Activated CD8-positive, alpha-beta memory T cell treated with anti-CD3 and anti-CD28 coated beads, Interleukin-2, amount 10 ng/mL, durations not matched to agents 7 days and 5 days (primary cell): ENCODE measurements around the gene RTCA. TPM values are rescaled to one million over a fixed set of nuclear protein-coding genes. Genes with fewer than 3 reads are reported as not detected.
"Not testable (repeated sequence)": the region's sequence is repeated elsewhere in the genome, so short reads cannot be mapped to it uniquely, and the experiment has no call there.

Experiments used
- ATAC-seq: fragments of 150-1000 bp; cut with Tn5 transposase; one replicate; pipeline ENCODE4 v1.10.0; 2021; ENCODE audit warnings: moderate library complexity
- CTCF ChIA-PET: fragments of 350-600 bp; sonication (Branson Sonifier 250); formaldehyde crosslinking; loops from one replicate; lab custom pipeline; 2021; ENCODE audit warnings: antibody characterized with exemption; lab: Charles Lee
- DNase-seq: peaks from one replicate; pipeline ENCODE4 v3.0.0-alpha.2; 2020
- H3K27ac Mint-ChIP-seq: one replicate; pipeline ENCODE4 v1.8.0; 2021; ENCODE audit warnings: mild to moderate bottlenecking, mixed read lengths
- H3K27me3 Mint-ChIP-seq: one replicate; pipeline ENCODE4 v1.8.0; 2021; ENCODE audit warnings: mixed read lengths
- H3K36me3 Mint-ChIP-seq: one replicate; pipeline ENCODE4 v1.8.0; 2021; ENCODE audit warnings: mild to moderate bottlenecking, mixed read lengths
- H3K4me1 Mint-ChIP-seq: one replicate; pipeline ENCODE4 v1.8.0; 2021; ENCODE audit warnings: mixed read lengths
- H3K4me3 Mint-ChIP-seq: one replicate; pipeline ENCODE4 v1.8.0; 2021; ENCODE audit warnings: mild to moderate bottlenecking, moderate library complexity, mixed read lengths
- H3K9me3 Mint-ChIP-seq: one replicate; pipeline ENCODE4 v1.8.0; 2022; ENCODE audit warnings: low read depth, mixed read lengths
- total RNA-seq, 2 experiments: library from RNA; stranded (reverse); gene quantifications; one replicate each; pipeline ENCODE4 v1.2.3, GENCODE V29; 2021

The RTCA gene
- total RNA-seq, 2 experiments from 2014 or later, result 67.4 to 67.9 TPM

GRCh38 chr1:100267284-100267683 lies 1.3 kb downstream of the RTCA start:
- ATAC-seq, result no peak
- Mint-ChIP-seq H3K4me1 (peaks cover 44% of the 10 kb centered on the region), H3K27me3 (no peaks in the 10 kb centered on the region), H3K9me3 (no peaks in the 10 kb centered on the region), H3K4me3 (peak overlapping the region; percentile 94), H3K36me3 (peaks cover 55% of the 10 kb centered on the region), H3K27ac (peak overlapping the region; percentile 96)
- CTCF ChIA-PET, result interaction anchor here (1.0 to 3.3 kb wide), 8 partner anchors 16 to 501 kb away, joined by 3 to 21 read pairs (median 4); partner anchors contain the start of genes DBT and FRRS1
- no peak for DNase-seq

GRCh38 chr1:100268202-100268601 lies 2.2 kb downstream of the RTCA start:
- CTCF ChIA-PET, result interaction anchor here (0.8 to 2.9 kb wide), 5 partner anchors 15 to 191 kb away, joined by 3 to 7 read pairs (median 4); no protein-coding TSS in a partner anchor
- Mint-ChIP-seq H3K27me3 (no peaks in the 10 kb centered on the region), H3K9me3 (no peaks in the 10 kb centered on the region), H3K4me3 (peak overlapping the region; percentile 94), H3K4me1 (peaks cover 45% of the 10 kb centered on the region), H3K36me3 (peaks cover 51% of the 10 kb centered on the region), H3K27ac (peak overlapping the region; percentile 96)
- ATAC-seq, result no peak
- no peak for DNase-seq

- CTCF ChIA-PET, result interaction anchor here (1.1 to 2.3 kb wide), 2 partner anchors 8 to 183 kb away, joined by 3 to 5 read pairs; no protein-coding TSS in a partner anchor
- peaks cover 24% of the 10 kb centered on the region for H3K4me1 Mint-ChIP-seq
- H3K4me3 Mint-ChIP-seq, result no peak overlapping the region
- H3K27ac Mint-ChIP-seq, result no peak overlapping the region
- peaks cover 72% of the 10 kb centered on the region for H3K36me3 Mint-ChIP-seq
- H3K9me3 Mint-ChIP-seq, result no peaks in the 10 kb centered on the region
- peak; percentile 47 for ATAC-seq
- no peaks in the 10 kb centered on the region for H3K27me3 Mint-ChIP-seq
- DNase-seq, result no peak
These were observed 11.8 kb downstream of the RTCA start for GRCh38 chr1:100277866-100278265.

- H3K27me3 Mint-ChIP-seq, result no peaks in the 10 kb centered on the region
- CTCF ChIA-PET, result interaction anchor here (0.8 to 2.3 kb wide), 2 partner anchors 10 to 180 kb away, joined by 3 to 5 read pairs; no protein-coding TSS in a partner anchor
- H3K4me1 Mint-ChIP-seq, result peaks cover 20% of the 10 kb centered on the region
- no peak overlapping the region for H3K4me3 Mint-ChIP-seq
- no peak for ATAC-seq
- no peak overlapping the region for H3K27ac Mint-ChIP-seq
- no peak for DNase-seq
- H3K36me3 Mint-ChIP-seq, result peaks cover 67% of the 10 kb centered on the region
- no peaks in the 10 kb centered on the region for H3K9me3 Mint-ChIP-seq
These were observed 13.4 kb downstream of the RTCA start for GRCh38 chr1:100279358-100279923.

GRCh38 chr1:100279954-100280682 lies 14.1 kb downstream of the RTCA start:
- CTCF ChIA-PET, result interaction anchor here (0.8 kb wide), 1 partner anchor 179 kb away, joined by 3 read pairs; no protein-coding TSS in a partner anchor
- no peak for ATAC-seq
- H3K9me3 Mint-ChIP-seq, result no peaks in the 10 kb centered on the region
- H3K27ac Mint-ChIP-seq, result no peak overlapping the region
- H3K4me3 Mint-ChIP-seq, result no peak overlapping the region
- peaks cover 66% of the 10 kb centered on the region for H3K36me3 Mint-ChIP-seq
- no peaks in the 10 kb centered on the region for H3K27me3 Mint-ChIP-seq
- DNase-seq, result no peak
- H3K4me1 Mint-ChIP-seq, result peaks cover 18% of the 10 kb centered on the region

GRCh38 chr1:100284591-100284990 lies 18.6 kb downstream of the RTCA start:
- H3K27me3 Mint-ChIP-seq, result no peaks in the 10 kb centered on the region
- DNase-seq (no peak), ATAC-seq (no peak)
- H3K27ac Mint-ChIP-seq, result no peak overlapping the region
- peaks cover 11% of the 10 kb centered on the region for H3K4me1 Mint-ChIP-seq
- H3K9me3 Mint-ChIP-seq, result no peaks in the 10 kb centered on the region
- H3K4me3 Mint-ChIP-seq, result no peak overlapping the region
- H3K36me3 Mint-ChIP-seq, result peaks cover 48% of the 10 kb centered on the region
- CTCF ChIA-PET, result no interaction called here

- CTCF ChIA-PET, result interaction anchor here (1.4 kb wide), 1 partner anchor 174 kb away, joined by 4 read pairs; no protein-coding TSS in a partner anchor
- Mint-ChIP-seq H3K27me3 (no peaks in the 10 kb centered on the region), H3K36me3 (peaks cover 43% of the 10 kb centered on the region), H3K4me3 (no peak overlapping the region), H3K4me1 (peaks cover 2% of the 10 kb centered on the region), H3K27ac (no peak overlapping the region), H3K9me3 (no peaks in the 10 kb centered on the region)
- DNase-seq (no peak), ATAC-seq (no peak)
These were observed 21.1 kb downstream of the RTCA start for GRCh38 chr1:100287162-100287561.

- H3K36me3 Mint-ChIP-seq, result peaks cover 42% of the 10 kb centered on the region
- H3K9me3 Mint-ChIP-seq, result no peaks in the 10 kb centered on the region
- no peaks in the 10 kb centered on the region for H3K27me3 Mint-ChIP-seq
- H3K4me1 Mint-ChIP-seq, result peaks cover 7% of the 10 kb centered on the region
- CTCF ChIA-PET, result interaction anchor here (1.0 to 1.4 kb wide), 3 partner anchors 16 to 165 kb away, joined by 4 to 6 read pairs (median 4); no protein-coding TSS in a partner anchor
- ATAC-seq (no peak), DNase-seq (no peak)
- H3K27ac Mint-ChIP-seq, result no peak overlapping the region
- H3K4me3 Mint-ChIP-seq, result no peak overlapping the region
These were observed 24.3 kb downstream of the RTCA start for GRCh38 chr1:100290291-100290690.

GRCh38 chr1:100292711-100293110 lies 26.7 kb downstream of the RTCA start:
- peaks cover 35% of the 10 kb centered on the region for H3K36me3 Mint-ChIP-seq
- H3K27me3 Mint-ChIP-seq, result no peaks in the 10 kb centered on the region
- no peak for ATAC-seq
- H3K4me3 Mint-ChIP-seq, result no peak overlapping the region
- H3K9me3 Mint-ChIP-seq, result no peaks in the 10 kb centered on the region
- H3K27ac Mint-ChIP-seq, result no peak overlapping the region
- DNase-seq, result no peak
- CTCF ChIA-PET, result no interaction called here
- peaks cover 8% of the 10 kb centered on the region for H3K4me1 Mint-ChIP-seq

- Mint-ChIP-seq H3K4me3 (no peak overlapping the region), H3K9me3 (no peaks in the 10 kb centered on the region), H3K4me1 (peaks cover 29% of the 10 kb centered on the region), H3K36me3 (peaks cover 28% of the 10 kb centered on the region), H3K27ac (no peak overlapping the region), H3K27me3 (no peaks in the 10 kb centered on the region)
- DNase-seq (no peak), ATAC-seq (no peak)
- CTCF ChIA-PET, result no interaction called here
These were observed 30.1 kb downstream of the RTCA start for GRCh38 chr1:100296140-100296539.

- H3K36me3 Mint-ChIP-seq, result peaks cover 25% of the 10 kb centered on the region
- H3K27me3 Mint-ChIP-seq, H3K4me3 Mint-ChIP-seq, ATAC-seq, DNase-seq, H3K27ac Mint-ChIP-seq, H3K9me3 Mint-ChIP-seq, CTCF ChIA-PET: not testable (repeated sequence)
- H3K4me1 Mint-ChIP-seq, result peaks cover 29% of the 10 kb centered on the region
These were observed 31.0 kb downstream of the RTCA start for GRCh38 chr1:100296997-100297396.

- H3K36me3 Mint-ChIP-seq, result peaks cover 13% of the 10 kb centered on the region
- no peaks in the 10 kb centered on the region for H3K27me3 Mint-ChIP-seq
- ATAC-seq (no peak), DNase-seq (no peak)
- H3K27ac Mint-ChIP-seq, result no peak overlapping the region
- CTCF ChIA-PET, result interaction anchor here (0.6 kb wide), 1 partner anchor 33 kb away, joined by 3 read pairs; no protein-coding TSS in a partner anchor
- H3K4me1 Mint-ChIP-seq, result peaks cover 23% of the 10 kb centered on the region
- H3K4me3 Mint-ChIP-seq, result no peak overlapping the region
- H3K9me3 Mint-ChIP-seq, result no peaks in the 10 kb centered on the region
These were observed 32.5 kb downstream of the RTCA start for GRCh38 chr1:100298512-100298911.

- peak overlapping the region; percentile 20 for H3K27ac Mint-ChIP-seq
- no peak overlapping the region for H3K4me3 Mint-ChIP-seq
- peaks cover 12% of the 10 kb centered on the region for H3K36me3 Mint-ChIP-seq
- ATAC-seq, result peak; percentile 49
- peaks cover 23% of the 10 kb centered on the region for H3K4me1 Mint-ChIP-seq
- no peaks in the 10 kb centered on the region for H3K9me3 Mint-ChIP-seq
- H3K27me3 Mint-ChIP-seq, result no peaks in the 10 kb centered on the region
- CTCF ChIA-PET, result interaction anchor here (1.1 to 1.2 kb wide), 2 partner anchors 51 to 160 kb away, joined by 3 read pairs; no protein-coding TSS in a partner anchor
- DNase-seq, result no peak
These were observed 33.7 kb downstream of the RTCA start for GRCh38 chr1:100299521-100300222.
